ENCODE results near the gene TTLL7. TPM values are rescaled to one million over a fixed set of nuclear protein-coding genes. Genes with fewer than 3 reads are reported as not detected.

The TTLL7 gene
- total and polyA plus RNA-seq, 4 experiments from 2014 or later = 0.06 to 2.8 (median 0.33) TPM

Other genes with a start within 250 kb of the TTLL7 start
- gene PRKACB, start 145.1 kb upstream of the TTLL7 start, total RNA-seq = 100 to 1,000 TPM; 128 to 131 TPM
- gene PRKACB, start 145.1 kb upstream of the TTLL7 start, polyA plus RNA-seq = 100 to 1,000 TPM in 1 of 2 donors, 10 to 100 TPM in 1; 75.8 to 132 TPM